ENCODE measurements around the gene PRSS22. TPM values are rescaled to one million over a fixed set of nuclear protein-coding genes. Genes with fewer than 3 reads are reported as not detected.

PRSS22 gene
- polyA plus RNA-seq, 1 donor (not counting 4 experiments of a cell fraction or from before 2014, with no cell fraction given) = 2.2 TPM

GRCh38 chr16:2817340-2818271 lies 40.4 kb downstream of the PRSS22 start:
- TF ChIP-seq EZH2 (IDR thresholded peaks at IDR 0.05; ENCODE audit: low read length) = no peak
- TF ChIP-seq, protein P1, sequence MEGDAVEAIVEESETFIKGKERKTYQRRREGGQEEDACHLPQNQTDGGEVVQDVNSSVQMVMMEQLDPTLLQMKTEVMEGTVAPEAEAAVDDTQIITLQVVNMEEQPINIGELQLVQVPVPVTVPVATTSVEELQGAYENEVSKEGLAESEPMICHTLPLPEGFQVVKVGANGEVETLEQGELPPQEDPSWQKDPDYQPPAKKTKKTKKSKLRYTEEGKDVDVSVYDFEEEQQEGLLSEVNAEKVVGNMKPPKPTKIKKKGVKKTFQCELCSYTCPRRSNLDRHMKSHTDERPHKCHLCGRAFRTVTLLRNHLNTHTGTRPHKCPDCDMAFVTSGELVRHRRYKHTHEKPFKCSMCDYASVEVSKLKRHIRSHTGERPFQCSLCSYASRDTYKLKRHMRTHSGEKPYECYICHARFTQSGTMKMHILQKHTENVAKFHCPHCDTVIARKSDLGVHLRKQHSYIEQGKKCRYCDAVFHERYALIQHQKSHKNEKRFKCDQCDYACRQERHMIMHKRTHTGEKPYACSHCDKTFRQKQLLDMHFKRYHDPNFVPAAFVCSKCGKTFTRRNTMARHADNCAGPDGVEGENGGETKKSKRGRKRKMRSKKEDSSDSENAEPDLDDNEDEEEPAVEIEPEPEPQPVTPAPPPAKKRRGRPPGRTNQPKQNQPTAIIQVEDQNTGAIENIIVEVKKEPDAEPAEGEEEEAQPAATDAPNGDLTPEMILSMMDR (optimal IDR thresholded peaks at IDR 0.05 in 1 of 3, IDR thresholded peaks at IDR 0.05 in 1 of 3, conservative IDR thresholded peaks at IDR 0.05 in 1 of 3; ENCODE audit: extremely low read depth in 1 of 3, insufficient read depth in 2 of 3, low read length in 3 of 3) = peak in 1 of 3 experiments; percentile 1
- no peaks in the 10 kb centered on the region for H4K20me1 ChIP-seq (ENCODE audit: control insufficient read depth, extremely low read depth, insufficient read depth, low read length)
- no peak overlapping the region for H2AFZ ChIP-seq (ENCODE audit: control insufficient read depth, low read length)
- no peaks in the 10 kb centered on the region for H3K9me3 ChIP-seq (ENCODE audit: control insufficient read depth, low read depth, low read length)
- FAIRE-seq (no peak), DNase-seq (ENCODE audit: low read depth, low spot score) (no peak)
- H3K9me1 ChIP-seq (ENCODE audit: control insufficient read depth, extremely low read depth, insufficient read depth, low read length) = no peaks in the 10 kb centered on the region
- dilution Hi-C loops (cut with MboI; ENCODE audit: extremely low pct_ligation_motif_present, low sequenced_read_pairs) = no loop called here
- no peak overlapping the region for H3K9ac ChIP-seq (ENCODE audit: control insufficient read depth, extremely low read depth, insufficient read depth, low read length)
- no peak overlapping the region for H3K27ac ChIP-seq (ENCODE audit: control insufficient read depth, insufficient read depth, low read length)
- no peaks in the 10 kb centered on the region for H3K4me1 ChIP-seq (ENCODE audit: control insufficient read depth, extremely low read depth, insufficient read depth, low read length)
- H3K27me3 ChIP-seq (ENCODE audit: control insufficient read depth, extremely low read depth, insufficient read depth, low read length) = peaks cover 29% of the 10 kb centered on the region
- H3K79me2 ChIP-seq (ENCODE audit: control insufficient read depth, insufficient read depth, low read length) = no peaks in the 10 kb centered on the region
- H3K4me3 ChIP-seq (ENCODE audit: control insufficient read depth in 2 of 3, extremely low read depth in 1 of 3, insufficient read depth in 2 of 3, low read depth in 1 of 3, low read length in 3 of 3) = peak overlapping the region in 1 of 3 experiments; percentile 29
- H3K4me2 ChIP-seq (ENCODE audit: control insufficient read depth, extremely low read depth, insufficient read depth, low read depth, low read length) = no peak overlapping the region
- H3K36me3 ChIP-seq (ENCODE audit: control insufficient read depth in 2 of 2, extremely low read depth in 1 of 2, insufficient read depth in 2 of 2, low read length in 2 of 2) = no peaks in the 10 kb centered on the region

GRCh38 chr16:2816751-2817339 lies 41.1 kb downstream of the PRSS22 start, which contains the start of gene PRSS21:
TSS of gene PRSS21 (plus strand) at chr16:2817237. CDS start at chr16:2817269, 32 bp downstream.
- Histone ChIP-seq H3K27ac (ENCODE audit: control insufficient read depth, insufficient read depth, low read length) (no peak within 1 kb of the TSS), H3K9ac (ENCODE audit: control insufficient read depth, extremely low read depth, insufficient read depth, low read length) (no peak within 1 kb of the TSS), H3K79me2 (ENCODE audit: control insufficient read depth, insufficient read depth, low read length) (no peaks in the 10 kb centered on the region), H4K20me1 (ENCODE audit: control insufficient read depth, extremely low read depth, insufficient read depth, low read length) (no peaks in the 10 kb centered on the region), H2AFZ (ENCODE audit: control insufficient read depth, low read length) (no peak within 1 kb of the TSS), H3K9me1 (ENCODE audit: control insufficient read depth, extremely low read depth, insufficient read depth, low read length) (no peaks in the 10 kb centered on the region), H3K4me2 (ENCODE audit: control insufficient read depth, extremely low read depth, insufficient read depth, low read depth, low read length) (no peak within 1 kb of the TSS), H3K4me1 (ENCODE audit: control insufficient read depth, extremely low read depth, insufficient read depth, low read length) (peaks cover 5% of the 10 kb centered on the region), H3K4me3 (ENCODE audit: control insufficient read depth in 2 of 3, extremely low read depth in 1 of 3, insufficient read depth in 2 of 3, low read depth in 1 of 3, low read length in 3 of 3) (peak within 1 kb of the TSS in 1 of 3 experiments; percentile 29), H3K36me3 (ENCODE audit: control insufficient read depth in 2 of 2, extremely low read depth in 1 of 2, insufficient read depth in 2 of 2, low read length in 2 of 2) (no peaks in the 10 kb centered on the region), H3K27me3 (ENCODE audit: control insufficient read depth, extremely low read depth, insufficient read depth, low read length) (peaks cover 34% of the 10 kb centered on the region), H3K9me3 (ENCODE audit: control insufficient read depth, low read depth, low read length) (no peaks in the 10 kb centered on the region)
- TF ChIP-seq, protein P1 (optimal IDR thresholded peaks at IDR 0.05 in 1 of 3, IDR thresholded peaks at IDR 0.05 in 1 of 3, conservative IDR thresholded peaks at IDR 0.05 in 1 of 3; ENCODE audit: extremely low read depth in 1 of 3, insufficient read depth in 2 of 3, low read length in 3 of 3) = peak in 1 of 3 experiments; percentile 11
- no peak for TF ChIP-seq EZH2 (IDR thresholded peaks at IDR 0.05; ENCODE audit: low read length)
- dilution Hi-C loops (cut with MboI; ENCODE audit: extremely low pct_ligation_motif_present, low sequenced_read_pairs) = no loop called here
- DNase-seq (ENCODE audit: low read depth, low spot score) = no peak
- FAIRE-seq = no peak
